Vagina (tissue), 2 donors: ENCODE data around the gene BPTF. TPM values are rescaled to one million over a fixed set of nuclear protein-coding genes. Genes with fewer than 3 reads are reported as not detected.

Experiments
- DNase-seq, 2 donors: peaks; one replicate each; pipeline ENCODE4 v3.0.0-alpha.2; 2017; ENCODE audit errors: extremely low spot score in 2 of 2
- H3K27ac ChIP-seq: fragments of 200-600 bp; sonication (generic); one replicate; pipeline ENCODE4 v1.5.1; 2019
- H3K27me3 ChIP-seq: fragments of 200-600 bp; sonication (generic); one replicate; pipeline ENCODE4 v1.5.1; 2019
- H3K36me3 ChIP-seq, 2 donors: fragments of 200-600 bp; sonication (generic); one replicate each; pipeline ENCODE4 v1.5.1; 2017 to 2019
- H3K4me1 ChIP-seq: fragments of 200-600 bp; sonication (generic); one replicate; pipeline ENCODE4 v1.5.1; 2019
- H3K4me3 ChIP-seq, 2 donors: fragments of 200-600 bp; sonication (generic); 1 replicate in 1 of 2; 2 replicates in 1 of 2; pipeline ENCODE4 v1.5.1; 2016 to 2019
- H3K9me3 ChIP-seq: fragments of 200-600 bp; sonication (generic); one replicate; pipeline ENCODE4 v1.5.1; 2019
- CTCF ChIP-seq, 3 experiments: fragments of 450-650 bp in 2 of 3; fragments of 200-600 bp in 1 of 3; sonication (generic) in 1 of 3; IDR thresholded peaks; one replicate each; pipeline ENCODE4 v1.5.1; 2017 to 2019; ENCODE audit warnings: antibody characterized with exemption in 3 of 3, mild to moderate bottlenecking in 2 of 3, moderate library complexity in 2 of 3
- POLR2A ChIP-seq, 2 donors: fragments of 450-650 bp; IDR thresholded peaks; one replicate each; pipeline ENCODE4 v1.6.1; 2017; ENCODE audit warnings: antibody characterized with exemption in 2 of 2, mild to moderate bottlenecking in 2 of 2, moderate library complexity in 2 of 2
- POLR2AphosphoS5 ChIP-seq, 2 donors: sonication (generic); formaldehyde crosslinking; IDR thresholded peaks; one replicate each; pipeline ENCODE4 v1.9.0; 2017; ENCODE audit warnings: antibody characterized with exemption in 2 of 2, mild to moderate bottlenecking in 2 of 2, low read depth in 1 of 2; ENCODE audit not compliant: insufficient read depth in 1 of 2
- intact Hi-C: fragments of 100-400 bp; cut with DNase I; formaldehyde crosslinking; loops from one replicate; pipeline ENCODE4 v1.15.1; 2023
- total RNA-seq: library from RNA; depleted of rRNA; stranded (reverse); fragments of >200 nt; gene quantifications from one replicate; pipeline ENCODE4 v1.2.3, GENCODE V29; 2016

The BPTF gene
- total RNA-seq, 1 donor from 2014 or later, result 146 TPM

- no peak overlapping the region for H3K27ac ChIP-seq
- DNase-seq, result no peak
- intact Hi-C loops, result no loop called here
These were observed 173.2 kb downstream of the BPTF start for GRCh38 chr17:67998466-67998865.

GRCh38 chr17:67999291-67999911 lies 174.1 kb downstream of the BPTF start:
- H3K9me3 ChIP-seq, result no peaks in the 10 kb centered on the region
- no peak overlapping the region for H3K27ac ChIP-seq
- intact Hi-C loops, result no loop called here
- no peak for TF ChIP-seq POLR2AphosphoS5 (IDR thresholded peaks at IDR 0.05; ENCODE audit: insufficient read depth in 1 of 2, low read depth in 1 of 2)
- TF ChIP-seq CTCF (IDR thresholded peaks at IDR 0.05), result no peak
- no peak for TF ChIP-seq POLR2A (IDR thresholded peaks at IDR 0.05)
- H3K27me3 ChIP-seq, result no peaks in the 10 kb centered on the region
- H3K4me3 ChIP-seq, result no peak overlapping the region
- no peak for DNase-seq
- H3K4me1 ChIP-seq, result peaks cover 19% of the 10 kb centered on the region
- no peaks in the 10 kb centered on the region for H3K36me3 ChIP-seq

More at GRCh38 chr17:67998466-67998865, 173.2 kb downstream of the BPTF start:
- Histone ChIP-seq H3K9me3 (no peaks in the 10 kb centered on the region), H3K36me3 (no peaks in the 10 kb centered on the region), H3K4me3 (no peak overlapping the region), H3K4me1 (peaks cover 25% of the 10 kb centered on the region), H3K27me3 (no peaks in the 10 kb centered on the region)
- TF ChIP-seq CTCF (IDR thresholded peaks at IDR 0.05) (no peak), POLR2AphosphoS5 (IDR thresholded peaks at IDR 0.05; ENCODE audit: insufficient read depth in 1 of 2, low read depth in 1 of 2) (no peak), POLR2A (IDR thresholded peaks at IDR 0.05) (no peak)

GRCh38 chr17:68004201-68004600 lies 178.9 kb downstream of the BPTF start:
- Histone ChIP-seq H3K27me3 (no peaks in the 10 kb centered on the region), H3K27ac (no peak overlapping the region), H3K36me3 (no peaks in the 10 kb centered on the region), H3K4me1 (no peaks in the 10 kb centered on the region), H3K4me3 (no peak overlapping the region), H3K9me3 (no peaks in the 10 kb centered on the region)
- no peak for DNase-seq
- intact Hi-C loops, result no loop called here
- TF ChIP-seq POLR2AphosphoS5 (IDR thresholded peaks at IDR 0.05; ENCODE audit: insufficient read depth in 1 of 2, low read depth in 1 of 2), result no peak
- no peak for TF ChIP-seq POLR2A (IDR thresholded peaks at IDR 0.05)
- TF ChIP-seq CTCF (IDR thresholded peaks at IDR 0.05), result no peak

GRCh38 chr17:68006797-68007196 lies 181.5 kb downstream of the BPTF start:
- DNase-seq, result no peak
- TF ChIP-seq POLR2AphosphoS5 (IDR thresholded peaks at IDR 0.05; ENCODE audit: insufficient read depth in 1 of 2, low read depth in 1 of 2) (no peak), POLR2A (IDR thresholded peaks at IDR 0.05) (no peak), CTCF (IDR thresholded peaks at IDR 0.05) (no peak)

GRCh38 chr17:68011199-68011665 lies 185.9 kb downstream of the BPTF start:
- TF ChIP-seq POLR2A (IDR thresholded peaks at IDR 0.05) (no peak), CTCF (IDR thresholded peaks at IDR 0.05) (peak; percentile 21 to 63 (median 37))
- Histone ChIP-seq H3K4me3 (no peak overlapping the region), H3K27ac (no peak overlapping the region)

More at GRCh38 chr17:68006797-68007196, 181.5 kb downstream of the BPTF start:
- no peaks in the 10 kb centered on the region for H3K36me3 ChIP-seq
- intact Hi-C loops, result no loop called here
- H3K9me3 ChIP-seq, result no peaks in the 10 kb centered on the region
- H3K27ac ChIP-seq, result no peak overlapping the region
- H3K4me1 ChIP-seq, result no peaks in the 10 kb centered on the region
- H3K4me3 ChIP-seq, result no peak overlapping the region
- H3K27me3 ChIP-seq, result no peaks in the 10 kb centered on the region

More at GRCh38 chr17:68011199-68011665, 185.9 kb downstream of the BPTF start:
- Histone ChIP-seq H3K27me3 (no peaks in the 10 kb centered on the region), H3K4me1 (no peaks in the 10 kb centered on the region), H3K9me3 (no peaks in the 10 kb centered on the region), H3K36me3 (no peaks in the 10 kb centered on the region)
- DNase-seq, result no peak
- intact Hi-C loops, result no loop called here
